Upper lobe of left lung (tissue), 4 donors: ENCODE measurements around the gene KIR2DL3.

Experiments used
- CTCF ChIP-seq, 6 experiments: fragments of 450-650 bp in 4 of 6; fragments of 200-600 bp in 2 of 6; sonication (generic) in 2 of 6; IDR thresholded peaks; one replicate each; pipeline ENCODE4 v1.5.1; 2016 to 2019; ENCODE audit warnings: antibody characterized with exemption in 6 of 6
- POLR2A ChIP-seq, 4 donors: fragments of 450-650 bp; IDR thresholded peaks; one replicate each; pipeline ENCODE4 v1.5.1; 2016 to 2017; ENCODE audit warnings: antibody characterized with exemption in 4 of 4, mild to moderate bottlenecking in 2 of 4

- TF ChIP-seq CTCF (IDR thresholded peaks at IDR 0.05) (no peak), POLR2A (IDR thresholded peaks at IDR 0.05) (no peak)
Measured at GRCh38 chr19:54707962-54708361, 30.4 kb upstream of the KIR2DL3 start.
